ENCODE measurements around the gene NAV2.

DNA sequence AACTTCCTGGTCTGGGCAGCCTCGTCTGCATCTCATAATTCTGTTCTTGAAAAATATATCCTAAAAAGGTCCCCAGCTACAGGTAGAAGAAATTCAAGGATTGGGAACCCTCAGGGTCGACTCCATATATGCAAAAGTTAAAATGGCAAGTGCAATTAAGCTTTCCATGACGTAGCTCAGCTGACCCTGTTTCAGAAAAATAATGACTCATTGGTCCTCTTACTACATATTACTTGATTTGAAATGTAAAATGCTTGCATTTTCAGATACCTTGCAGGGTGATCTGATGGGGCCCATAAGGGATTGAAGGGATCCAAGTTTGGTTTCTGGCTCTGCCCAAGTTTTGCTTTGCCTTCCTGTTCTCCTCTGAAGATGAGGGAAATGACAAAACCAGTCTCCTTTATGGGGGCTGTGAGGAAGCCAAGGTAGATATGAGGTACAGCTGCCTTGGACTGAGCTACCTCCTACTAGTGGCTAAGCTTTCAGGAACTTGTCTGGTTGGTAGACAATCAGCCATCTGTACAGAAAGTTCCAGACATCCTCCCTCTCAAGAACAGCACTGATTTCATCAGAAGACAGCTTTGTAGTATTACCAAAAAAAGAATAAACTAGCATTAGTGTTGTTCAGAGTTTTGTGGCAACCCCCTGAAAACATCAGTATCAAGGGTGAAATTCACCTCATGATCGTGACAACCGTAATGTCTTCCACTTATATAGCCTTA lies 270.3 kb downstream of the NAV2 start:
- TF ChIP-seq, protein P1, sequence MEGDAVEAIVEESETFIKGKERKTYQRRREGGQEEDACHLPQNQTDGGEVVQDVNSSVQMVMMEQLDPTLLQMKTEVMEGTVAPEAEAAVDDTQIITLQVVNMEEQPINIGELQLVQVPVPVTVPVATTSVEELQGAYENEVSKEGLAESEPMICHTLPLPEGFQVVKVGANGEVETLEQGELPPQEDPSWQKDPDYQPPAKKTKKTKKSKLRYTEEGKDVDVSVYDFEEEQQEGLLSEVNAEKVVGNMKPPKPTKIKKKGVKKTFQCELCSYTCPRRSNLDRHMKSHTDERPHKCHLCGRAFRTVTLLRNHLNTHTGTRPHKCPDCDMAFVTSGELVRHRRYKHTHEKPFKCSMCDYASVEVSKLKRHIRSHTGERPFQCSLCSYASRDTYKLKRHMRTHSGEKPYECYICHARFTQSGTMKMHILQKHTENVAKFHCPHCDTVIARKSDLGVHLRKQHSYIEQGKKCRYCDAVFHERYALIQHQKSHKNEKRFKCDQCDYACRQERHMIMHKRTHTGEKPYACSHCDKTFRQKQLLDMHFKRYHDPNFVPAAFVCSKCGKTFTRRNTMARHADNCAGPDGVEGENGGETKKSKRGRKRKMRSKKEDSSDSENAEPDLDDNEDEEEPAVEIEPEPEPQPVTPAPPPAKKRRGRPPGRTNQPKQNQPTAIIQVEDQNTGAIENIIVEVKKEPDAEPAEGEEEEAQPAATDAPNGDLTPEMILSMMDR (IDR thresholded peaks at IDR 0.05; ENCODE audit: low read depth, low read length) = no peak
- TF ChIP-seq POLR2A (IDR thresholded peaks at IDR 0.05; ENCODE audit: extremely low read depth, insufficient read length) (no peak), MYC (IDR thresholded peaks at IDR 0.05; ENCODE audit: low read depth, low read length) (no peak)
- TF ChIP-seq, protein P2, sequence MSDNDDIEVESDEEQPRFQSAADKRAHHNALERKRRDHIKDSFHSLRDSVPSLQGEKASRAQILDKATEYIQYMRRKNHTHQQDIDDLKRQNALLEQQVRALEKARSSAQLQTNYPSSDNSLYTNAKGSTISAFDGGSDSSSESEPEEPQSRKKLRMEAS (IDR thresholded peaks at IDR 0.05; ENCODE audit: low read depth, low read length) = no peak

Measured in NB4 (cell line).